Measurements from ENCODE around the gene ZFP36L2.

- TF ChIP-seq EZH2 (IDR thresholded peaks at IDR 0.05; ENCODE audit: borderline replicate concordance, control insufficient read depth, low read depth, low read length) (no peak), TAF1 (IDR thresholded peaks at IDR 0.05; ENCODE audit: borderline replicate concordance, low read depth, low read length) (no peak), JUNB (IDR thresholded peaks at IDR 0.05) (no peak)
These were observed 4.5 kb downstream of the ZFP36L2 start for GRCh38 chr2:43221763-43222474.
